A673 (cell line): ENCODE measurements around the gene SPAG16.

Experiments
- EZH2 ChIP-seq: fragments of 200-600 bp; sonication (generic); IDR thresholded peaks from 2 replicates; pipeline ENCODE4 v1.6.1; 2017; ENCODE audit warnings: borderline replicate concordance, low read depth, mild to moderate bottlenecking, mixed read lengths, antibody characterized with exemption, low read length; ENCODE audit not compliant: poor library complexity, severe bottlenecking
- TF ChIP-seq, protein P1 (sequence below): fragments of 300-800, 200-600 bp; sonication (generic); conservative IDR thresholded peaks from 2 replicates; pipeline ENCODE4 v1.5.1; 2017; ENCODE audit warnings: low read depth, mild to moderate bottlenecking, antibody characterized with exemption, low read length, moderate library complexity, mixed read lengths

- TF ChIP-seq, protein P1, sequence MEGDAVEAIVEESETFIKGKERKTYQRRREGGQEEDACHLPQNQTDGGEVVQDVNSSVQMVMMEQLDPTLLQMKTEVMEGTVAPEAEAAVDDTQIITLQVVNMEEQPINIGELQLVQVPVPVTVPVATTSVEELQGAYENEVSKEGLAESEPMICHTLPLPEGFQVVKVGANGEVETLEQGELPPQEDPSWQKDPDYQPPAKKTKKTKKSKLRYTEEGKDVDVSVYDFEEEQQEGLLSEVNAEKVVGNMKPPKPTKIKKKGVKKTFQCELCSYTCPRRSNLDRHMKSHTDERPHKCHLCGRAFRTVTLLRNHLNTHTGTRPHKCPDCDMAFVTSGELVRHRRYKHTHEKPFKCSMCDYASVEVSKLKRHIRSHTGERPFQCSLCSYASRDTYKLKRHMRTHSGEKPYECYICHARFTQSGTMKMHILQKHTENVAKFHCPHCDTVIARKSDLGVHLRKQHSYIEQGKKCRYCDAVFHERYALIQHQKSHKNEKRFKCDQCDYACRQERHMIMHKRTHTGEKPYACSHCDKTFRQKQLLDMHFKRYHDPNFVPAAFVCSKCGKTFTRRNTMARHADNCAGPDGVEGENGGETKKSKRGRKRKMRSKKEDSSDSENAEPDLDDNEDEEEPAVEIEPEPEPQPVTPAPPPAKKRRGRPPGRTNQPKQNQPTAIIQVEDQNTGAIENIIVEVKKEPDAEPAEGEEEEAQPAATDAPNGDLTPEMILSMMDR = peak; percentile 92
- no peak for TF ChIP-seq EZH2
Measured at GRCh38 chr2:213246497-213247281, 37.6 kb upstream of the SPAG16 start.
